Epithelial cell of proximal tubule (primary cell): ENCODE data around the gene TSFM. TPM values are rescaled to one million over a fixed set of nuclear protein-coding genes. Genes with fewer than 3 reads are reported as not detected.
A peak's percentile ranks its signal among the peaks of the same experiment; 100 is the strongest.

Experiments
- DNase-seq: peaks from one replicate; pipeline ENCODE4 v3.0.0-alpha.2; 2011; ENCODE audit warnings: low read depth
- H3K4me3 ChIP-seq: 2 replicates; pipeline ENCODE4 v1.5.1; 2011; ENCODE audit warnings: low read depth, mild to moderate bottlenecking, low read length
- total RNA-seq: library from RNA; depleted of rRNA; stranded (reverse); fragments of >200 nt; gene quantifications from 2 replicates; pipeline ENCODE4 v1.2.3, GENCODE V29; 2015
- TF ChIP-seq, protein P1 (sequence below): conservative IDR thresholded peaks from 2 replicates; pipeline ENCODE4 v1.5.1; 2012; ENCODE audit warnings: low read depth, mild to moderate bottlenecking, low read length

Gene TSFM
- total RNA-seq, 1 donor from 2014 or later = 30.6 TPM

- TF ChIP-seq, protein P1, sequence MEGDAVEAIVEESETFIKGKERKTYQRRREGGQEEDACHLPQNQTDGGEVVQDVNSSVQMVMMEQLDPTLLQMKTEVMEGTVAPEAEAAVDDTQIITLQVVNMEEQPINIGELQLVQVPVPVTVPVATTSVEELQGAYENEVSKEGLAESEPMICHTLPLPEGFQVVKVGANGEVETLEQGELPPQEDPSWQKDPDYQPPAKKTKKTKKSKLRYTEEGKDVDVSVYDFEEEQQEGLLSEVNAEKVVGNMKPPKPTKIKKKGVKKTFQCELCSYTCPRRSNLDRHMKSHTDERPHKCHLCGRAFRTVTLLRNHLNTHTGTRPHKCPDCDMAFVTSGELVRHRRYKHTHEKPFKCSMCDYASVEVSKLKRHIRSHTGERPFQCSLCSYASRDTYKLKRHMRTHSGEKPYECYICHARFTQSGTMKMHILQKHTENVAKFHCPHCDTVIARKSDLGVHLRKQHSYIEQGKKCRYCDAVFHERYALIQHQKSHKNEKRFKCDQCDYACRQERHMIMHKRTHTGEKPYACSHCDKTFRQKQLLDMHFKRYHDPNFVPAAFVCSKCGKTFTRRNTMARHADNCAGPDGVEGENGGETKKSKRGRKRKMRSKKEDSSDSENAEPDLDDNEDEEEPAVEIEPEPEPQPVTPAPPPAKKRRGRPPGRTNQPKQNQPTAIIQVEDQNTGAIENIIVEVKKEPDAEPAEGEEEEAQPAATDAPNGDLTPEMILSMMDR = peak; percentile 19
- no peak overlapping the region for H3K4me3 ChIP-seq
- no peak for DNase-seq
These were observed 6.9 kb upstream of the TSFM start for GRCh38 chr12:57775563-57776246.

DNA sequence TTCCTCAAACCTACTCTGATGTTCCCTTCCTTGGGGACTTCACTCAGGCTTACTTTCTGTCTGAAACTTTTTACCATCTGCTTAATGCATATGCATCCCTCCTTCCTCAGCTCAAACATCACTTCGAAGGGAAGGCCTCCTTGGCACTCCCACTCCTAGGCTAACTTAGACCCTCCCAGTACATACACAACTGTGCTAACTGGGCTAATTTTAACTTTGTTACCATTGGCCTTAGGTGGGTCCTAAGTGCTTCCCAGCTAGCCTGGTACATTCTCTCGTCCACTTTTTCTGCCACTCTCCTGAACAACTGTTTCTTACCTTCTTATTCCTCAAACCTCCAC, 6.4 kb upstream of the TSFM start:
- no peak for DNase-seq
- H3K4me3 ChIP-seq = no peak overlapping the region
- TF ChIP-seq, protein P1 = no peak

DNA sequence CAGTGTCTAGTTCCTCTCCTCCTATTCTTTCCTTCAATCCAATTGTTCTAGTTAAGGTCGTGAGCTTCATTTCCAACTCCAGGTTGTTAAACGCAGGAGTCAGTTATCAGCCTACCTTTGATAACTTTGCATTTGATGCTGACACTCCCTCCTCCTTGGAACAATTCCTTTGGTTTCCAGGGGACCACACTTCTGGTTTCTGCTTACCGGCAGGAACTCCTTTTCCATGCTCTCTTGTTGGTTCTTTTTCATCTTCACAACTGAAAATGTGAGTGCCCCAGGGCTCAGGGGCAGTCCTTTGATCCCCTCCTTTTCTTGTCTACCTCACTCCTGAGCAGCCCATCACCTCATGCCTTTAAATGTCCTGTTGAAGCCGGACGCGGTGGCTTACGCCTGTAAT, 5.2 kb upstream of the TSFM start:
- no peak overlapping the region for H3K4me3 ChIP-seq
- no peak for DNase-seq
- TF ChIP-seq, protein P1 = no peak

DNA sequence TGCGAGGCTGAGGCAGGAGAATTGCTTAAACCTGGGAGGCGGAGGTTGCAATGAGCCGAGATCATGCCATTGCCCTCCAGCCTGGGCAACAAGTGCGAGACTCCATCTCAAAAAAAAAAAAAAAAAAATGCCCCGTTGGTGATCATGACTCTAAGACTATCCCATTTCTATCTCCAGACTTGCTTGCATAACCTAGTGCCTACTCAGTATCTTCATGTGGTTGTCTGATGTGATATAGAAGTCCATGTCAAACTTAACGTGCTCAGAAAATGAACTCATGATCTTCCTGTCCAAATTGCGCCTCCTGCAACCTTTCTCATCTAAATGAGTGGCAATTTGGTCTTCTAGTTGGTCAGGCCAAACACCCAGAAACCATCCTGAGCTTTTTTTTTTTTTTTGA, 4.7 kb upstream of the TSFM start:
- no peak overlapping the region for H3K4me3 ChIP-seq
- no peak for DNase-seq
- TF ChIP-seq, protein P1 = no peak

- DNase-seq = peak; percentile 67
- TF ChIP-seq, protein P1 = no peak
These were observed 2.9 kb upstream of the TSFM start for GRCh38 chr12:57779736-57780135.

DNA sequence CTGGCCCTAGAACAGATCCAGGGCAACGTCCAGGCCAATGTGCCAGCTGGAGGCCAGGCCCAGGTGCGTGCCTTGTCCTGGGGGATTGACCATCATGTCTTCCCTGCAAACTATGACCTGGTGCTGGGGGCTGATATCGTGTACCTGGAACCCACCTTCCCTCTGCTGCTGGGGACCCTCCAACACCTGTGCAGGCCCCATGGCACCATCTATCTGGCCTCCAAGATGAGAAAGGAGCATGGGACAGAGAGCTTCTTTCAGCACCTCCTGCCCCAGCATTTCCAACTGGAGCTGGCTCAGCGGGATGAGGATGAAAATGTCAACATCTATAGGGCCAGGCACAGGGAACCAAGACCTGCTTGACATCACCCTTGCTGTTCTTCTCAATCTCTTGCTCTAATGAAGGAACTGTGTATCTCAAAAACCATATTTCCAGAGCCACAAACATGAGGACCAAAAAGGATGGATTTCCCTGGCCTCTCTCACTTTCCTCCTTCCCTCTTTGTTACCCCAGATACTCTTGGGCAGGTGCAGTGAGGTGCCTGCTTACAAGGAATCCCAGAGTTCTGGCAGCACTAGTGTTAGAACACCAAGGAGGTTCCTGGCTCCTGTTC, 2.2 kb upstream of the TSFM start:
- H3K4me3 ChIP-seq = no peak overlapping the region
- TF ChIP-seq, protein P1 = no peak
- no peak for DNase-seq

More at GRCh38 chr12:57779736-57780135, 2.9 kb upstream of the TSFM start:
- no peak overlapping the region for H3K4me3 ChIP-seq

DNA sequence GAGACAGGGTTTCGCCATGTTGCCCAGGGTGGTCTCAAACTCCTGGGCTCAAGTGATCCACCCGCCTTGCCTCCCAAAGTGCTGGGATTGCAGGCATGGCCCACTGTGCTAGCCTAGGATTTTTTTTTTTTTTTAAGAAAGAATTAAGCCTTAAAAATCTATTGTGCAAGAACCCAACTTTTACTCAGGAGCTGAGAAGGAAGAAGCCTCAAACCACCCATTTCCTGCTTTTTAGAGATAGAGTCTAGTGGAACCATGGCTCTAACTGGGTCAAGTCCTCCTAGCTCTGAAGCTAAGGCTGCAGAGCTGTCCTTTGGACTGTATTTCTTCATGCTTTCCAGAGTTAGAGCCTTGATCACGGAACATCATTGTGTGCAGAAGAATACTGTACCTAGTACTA, 1.3 kb upstream of the TSFM start:
- no peak overlapping the region for H3K4me3 ChIP-seq
- no peak for DNase-seq
- TF ChIP-seq, protein P1 = no peak
